GM12892 (cell line): ENCODE measurements around the gene PTPN13.

ENCODE experiments used
- POLR2A ChIP-seq: IDR thresholded peaks from 2 replicates; pipeline ENCODE4 v1.6.1; 2011; ENCODE audit warnings: low read depth, low read length, control low read depth
- TAF1 ChIP-seq: IDR thresholded peaks from 2 replicates; pipeline ENCODE4 v1.6.1; 2011; ENCODE audit warnings: low read depth, mild to moderate bottlenecking, control low read depth, low read length, borderline replicate concordance

GRCh38 chr4:86670298-86670697, 76.2 kb downstream of the PTPN13 start:
- no peak for TF ChIP-seq POLR2A
- TF ChIP-seq TAF1, result no peak
